ES-I3 (cell line): Measurements from ENCODE around the gene MMP24.

Experiments used
- H3K36me3 ChIP-seq: 2 replicates; pipeline ENCODE4 v1.6.1; 2013; ENCODE audit warnings: mild to moderate bottlenecking, low read length, control low read depth, moderate library complexity; ENCODE audit not compliant: insufficient read depth
- H3K4me1 ChIP-seq: 2 replicates; pipeline ENCODE4 v1.6.1; 2013; ENCODE audit warnings: mild to moderate bottlenecking, control low read depth, low read length; ENCODE audit not compliant: insufficient read depth
- H3K9ac ChIP-seq: 2 replicates; pipeline ENCODE4 v1.6.1; 2013; ENCODE audit warnings: low read depth, mild to moderate bottlenecking, low read length, moderate library complexity
- H3K9me3 ChIP-seq: 2 replicates; pipeline ENCODE4 v1.6.1; 2013; ENCODE audit warnings: mild to moderate bottlenecking, low read length, moderate library complexity; ENCODE audit not compliant: control insufficient read depth, insufficient read depth

MMP24 gene

DNA sequence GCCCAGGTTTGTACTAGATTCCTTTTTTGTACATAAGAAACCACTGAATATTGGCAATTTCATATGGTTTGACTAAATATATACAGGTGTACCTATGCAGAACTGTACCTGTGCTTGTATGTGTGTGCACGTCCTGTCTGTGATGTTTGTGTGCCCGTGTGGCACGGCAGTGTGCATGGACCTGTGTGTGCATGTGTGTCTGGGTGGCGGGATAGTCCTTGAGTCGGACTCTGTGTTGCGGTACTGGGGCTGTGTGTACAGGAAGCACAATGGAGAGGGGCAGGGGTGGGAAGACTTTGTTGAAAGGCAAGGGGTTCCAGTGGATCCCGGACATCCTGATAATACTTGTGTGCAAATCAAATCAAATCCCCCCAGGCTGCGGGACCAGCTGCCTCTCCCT lies 69.2 kb downstream of the MMP24 start:
- H3K4me1 ChIP-seq = no peaks in the 10 kb centered on the region
- H3K9ac ChIP-seq = no peak overlapping the region
- H3K36me3 ChIP-seq = no peaks in the 10 kb centered on the region
- no peaks in the 10 kb centered on the region for H3K9me3 ChIP-seq

GRCh38 chr20:35296101-35296554 lies 69.6 kb downstream of the MMP24 start:
- H3K9ac ChIP-seq = no peak overlapping the region
- no peaks in the 10 kb centered on the region for H3K4me1 ChIP-seq
- H3K9me3 ChIP-seq = no peaks in the 10 kb centered on the region
- H3K36me3 ChIP-seq = no peaks in the 10 kb centered on the region

- no peak overlapping the region for H3K9ac ChIP-seq
- H3K9me3 ChIP-seq = no peaks in the 10 kb centered on the region
- no peaks in the 10 kb centered on the region for H3K4me1 ChIP-seq
- no peaks in the 10 kb centered on the region for H3K36me3 ChIP-seq
These were observed 70.7 kb downstream of the MMP24 start for GRCh38 chr20:35297155-35297554.

DNA sequence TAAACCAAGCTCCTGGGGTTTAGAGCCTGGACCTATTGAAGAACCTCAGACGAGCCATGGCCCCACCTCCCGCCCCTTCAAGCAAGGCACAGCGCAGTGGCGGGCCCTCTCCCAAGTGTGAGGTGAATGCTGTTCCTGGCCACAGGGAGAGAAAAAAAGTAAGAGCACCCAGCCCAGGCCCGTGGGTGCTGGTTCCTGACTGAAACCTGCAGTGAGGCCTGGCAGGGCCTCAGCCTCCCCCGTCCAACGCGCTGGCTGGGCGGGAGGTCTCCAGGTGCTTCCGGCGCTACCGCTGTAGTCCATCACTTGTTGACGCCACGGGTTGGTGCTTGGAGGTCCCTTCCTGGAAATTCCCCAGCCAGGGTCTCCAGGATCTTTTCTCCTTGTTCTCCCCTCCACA lies 71.2 kb downstream of the MMP24 start:
- Histone ChIP-seq H3K36me3 (no peaks in the 10 kb centered on the region), H3K9ac (no peak overlapping the region), H3K9me3 (no peaks in the 10 kb centered on the region), H3K4me1 (no peaks in the 10 kb centered on the region)

DNA sequence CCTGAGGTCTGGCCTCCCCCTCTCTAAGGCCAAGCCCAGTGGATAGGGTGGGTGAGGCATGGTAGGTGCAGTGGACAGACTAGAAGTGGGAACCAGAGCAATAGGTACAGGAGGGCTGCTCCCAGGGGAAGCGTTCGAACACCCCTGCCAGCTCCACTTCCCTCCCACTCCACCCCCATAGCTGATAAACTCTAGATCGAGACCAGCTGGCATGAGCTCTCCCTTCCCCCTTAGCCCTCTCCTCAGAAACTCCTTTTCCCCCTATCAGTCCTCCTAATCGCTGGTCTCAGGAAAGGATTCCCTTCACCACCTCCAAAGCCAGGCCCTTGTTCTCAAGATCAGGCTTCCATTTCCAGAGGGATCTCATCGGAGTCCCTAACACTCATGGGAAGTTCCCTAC lies 71.8 kb downstream of the MMP24 start:
- H3K36me3 ChIP-seq = no peaks in the 10 kb centered on the region
- no peaks in the 10 kb centered on the region for H3K9me3 ChIP-seq
- H3K4me1 ChIP-seq = no peaks in the 10 kb centered on the region
- H3K9ac ChIP-seq = no peak overlapping the region

GRCh38 chr20:35299780-35300179 lies 73.3 kb downstream of the MMP24 start:
- no peaks in the 10 kb centered on the region; the same call in 1 of the 2 replicates for H3K4me1 ChIP-seq
- no peaks in the 10 kb centered on the region for H3K36me3 ChIP-seq
- H3K9ac ChIP-seq = no peak overlapping the region
- H3K9me3 ChIP-seq = no peaks in the 10 kb centered on the region

- peaks cover 4% of the 10 kb centered on the region; the same call in 1 of the 2 replicates for H3K4me1 ChIP-seq
- no peaks in the 10 kb centered on the region for H3K9me3 ChIP-seq
- H3K36me3 ChIP-seq = no peaks in the 10 kb centered on the region
These were observed 74.2 kb downstream of the MMP24 start for GRCh38 chr20:35300469-35301262.

GRCh38 chr20:35301426-35301825 lies 74.9 kb downstream of the MMP24 start:
- Histone ChIP-seq H3K9ac (no peak overlapping the region), H3K4me1 (peaks cover 11% of the 10 kb centered on the region; the same call in 1 of the 2 replicates), H3K36me3 (no peaks in the 10 kb centered on the region), H3K9me3 (no peaks in the 10 kb centered on the region)

More at GRCh38 chr20:35300469-35301262, 74.2 kb downstream of the MMP24 start:
- H3K9ac ChIP-seq = no peak overlapping the region

- H3K9ac ChIP-seq = no peak overlapping the region
- H3K4me1 ChIP-seq = peaks cover 19% of the 10 kb centered on the region; the same call in 1 of the 2 replicates
- H3K9me3 ChIP-seq = no peaks in the 10 kb centered on the region
- no peaks in the 10 kb centered on the region for H3K36me3 ChIP-seq
These were observed 76.2 kb downstream of the MMP24 start for GRCh38 chr20:35302421-35303335.

GRCh38 chr20:35303382-35303734 lies 76.9 kb downstream of the MMP24 start:
- Histone ChIP-seq H3K9me3 (no peaks in the 10 kb centered on the region), H3K4me1 (peaks cover 19% of the 10 kb centered on the region; the same call in 1 of the 2 replicates), H3K36me3 (no peaks in the 10 kb centered on the region), H3K9ac (no peak overlapping the region)

GRCh38 chr20:35303735-35304491 lies 77.4 kb downstream of the MMP24 start:
- Histone ChIP-seq H3K4me1 (peaks cover 19% of the 10 kb centered on the region; the same call in 1 of the 2 replicates), H3K9ac (no peak overlapping the region), H3K36me3 (no peaks in the 10 kb centered on the region), H3K9me3 (no peaks in the 10 kb centered on the region)

DNA sequence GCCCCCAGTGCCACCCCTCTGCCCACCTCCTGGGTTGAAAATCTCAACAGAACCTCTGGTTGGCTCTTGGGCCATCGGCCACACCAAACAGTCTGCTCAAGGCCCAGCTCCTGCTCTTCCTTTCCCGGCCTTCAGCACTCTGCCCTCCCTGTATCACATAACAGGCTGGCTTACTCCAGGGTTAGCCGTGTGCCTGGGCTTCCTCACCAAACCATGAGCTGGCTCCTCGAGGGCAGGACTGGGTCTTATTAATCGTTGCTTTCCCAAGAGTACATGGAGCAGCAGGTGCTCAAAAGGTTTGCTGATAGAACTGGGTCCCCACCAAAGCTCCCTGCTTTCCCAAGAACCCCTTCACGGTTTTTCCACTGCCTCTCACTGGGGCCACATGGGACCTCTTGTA lies 78.5 kb downstream of the MMP24 start:
- H3K9me3 ChIP-seq = no peaks in the 10 kb centered on the region
- H3K36me3 ChIP-seq = no peaks in the 10 kb centered on the region
- H3K4me1 ChIP-seq = peaks cover 19% of the 10 kb centered on the region; the same call in 1 of the 2 replicates
- no peak overlapping the region for H3K9ac ChIP-seq

- Histone ChIP-seq H3K9ac (no peak overlapping the region), H3K36me3 (no peaks in the 10 kb centered on the region), H3K4me1 (peaks cover 21% of the 10 kb centered on the region), H3K9me3 (no peaks in the 10 kb centered on the region)
These were observed 79.4 kb downstream of the MMP24 start for GRCh38 chr20:35305682-35306556.
